A549 (cell line): ENCODE data around the gene LRG1.

Experiments
- BHLHE40 ChIP-seq: IDR thresholded peaks from 2 replicates; pipeline ENCODE4 v1.6.1; 2012; ENCODE audit warnings: low read depth, low read length, inconsistent platforms
- CHD2 ChIP-seq: fragments of 150-350 bp; IDR thresholded peaks from 2 replicates; pipeline ENCODE4 v1.6.1; 2014; ENCODE audit warnings: low read length; ENCODE audit not compliant: partially characterized antibody
- CTCF ChIP-seq: fragments of >200 bp; sonication (Bioruptor Twin); formaldehyde crosslinking; IDR thresholded peaks from 3 replicates; pipeline ENCODE4 v1.5.1; 2016
- EP300 ChIP-seq, 2 experiments: fragments of >200 bp; sonication (Bioruptor Twin); formaldehyde crosslinking; IDR thresholded peaks; 2 replicates in 1 of 2; 3 replicates in 1 of 2; pipeline ENCODE4 v1.6.1; 2016 to 2017
- KDM5A ChIP-seq: fragments of 200-600 bp; sonication (generic); IDR thresholded peaks from 2 replicates; pipeline ENCODE4 v1.6.1; 2016; ENCODE audit warnings: antibody characterized with exemption, mild to moderate bottlenecking
- MYC ChIP-seq: IDR thresholded peaks from 2 replicates; pipeline ENCODE4 v1.6.1; 2012; ENCODE audit warnings: mild to moderate bottlenecking, inconsistent platforms, low read length, improper control_type of control experiment, borderline replicate concordance
- NPAS2 ChIP-seq: fragments of 250-450 bp; sonication (Bioruptor Pico); IDR thresholded peaks from 2 replicates; pipeline ENCODE4 v1.8.0; 2022; ENCODE audit warnings: mild to moderate bottlenecking, moderate library complexity, borderline replicate concordance
- POLR2A ChIP-seq: IDR thresholded peaks from 2 replicates; pipeline ENCODE4 v1.6.1; 2012; ENCODE audit warnings: mild to moderate bottlenecking, low read length
- REST ChIP-seq: fragments of 200-600 bp; sonication (generic); IDR thresholded peaks from 2 replicates; pipeline ENCODE4 v1.6.1; 2016; ENCODE audit warnings: antibody characterized with exemption, mild to moderate bottlenecking, moderate library complexity
- ZFP36 ChIP-seq: fragments of 450-650 bp; IDR thresholded peaks from 2 replicates; pipeline ENCODE4 v1.6.1; 2014; ENCODE audit warnings: borderline replicate concordance; ENCODE audit not compliant: partially characterized antibody

- TF ChIP-seq KDM5A (no peak), BHLHE40 (no peak), CHD2 (no peak), CTCF (peak; percentile 18; the same call in 1 of the 3 replicates), REST (no peak), NPAS2 (CRISPR knock-in tag) (no peak), MYC (no peak), EP300 (IDR thresholded peaks at IDR 0.05) (no peak), POLR2A (no peak), ZFP36 (no peak)
Measured at GRCh38 chr19:4580021-4580901, 40.4 kb upstream of the LRG1 start.
